Measurements from ENCODE around the gene MPND. TPM values are rescaled to one million over a fixed set of nuclear protein-coding genes. Genes with fewer than 3 reads are reported as not detected.

MPND gene
- total RNA-seq, 2 experiments from 2014 or later = 15.6 to 18.8 TPM

DNA sequence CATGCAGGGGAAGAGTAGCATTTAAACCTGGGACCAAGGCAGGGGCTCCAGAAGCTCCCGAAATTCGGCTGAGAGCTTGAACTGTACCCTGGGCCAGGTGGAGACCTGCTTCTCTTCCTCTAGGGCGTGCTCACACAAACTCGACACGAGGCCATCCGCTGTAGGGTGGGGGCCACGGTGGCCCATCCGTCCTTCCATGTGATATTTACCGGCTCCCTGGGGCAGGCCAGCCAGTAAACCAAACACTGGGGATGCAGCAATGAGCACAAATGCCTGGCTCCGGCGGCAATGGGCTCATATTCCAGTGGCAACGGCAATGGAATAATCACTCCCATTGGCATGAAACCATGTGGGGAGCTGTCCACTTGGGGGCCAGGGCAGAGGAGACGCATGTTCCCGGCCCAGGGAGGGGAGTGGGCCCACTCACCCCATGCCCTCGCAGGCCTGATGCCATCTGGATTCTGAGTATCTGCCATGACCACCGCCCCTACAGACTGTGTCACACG is 46.2 kb downstream of the MPND start:
- DNase-seq = no peak
- Mint-ChIP-seq H3K9me3 (no peaks in the 10 kb centered on the region), H3K4me3 (no peak overlapping the region), H3K27ac (no peak overlapping the region), H3K27me3 (no peaks in the 10 kb centered on the region), H3K36me3 (peaks cover 4% of the 10 kb centered on the region), H3K4me1 (peaks cover 14% of the 10 kb centered on the region)

- H3K27ac Mint-ChIP-seq = peak overlapping the region; percentile 3
- H3K4me1 Mint-ChIP-seq = peaks cover 14% of the 10 kb centered on the region
- H3K27me3 Mint-ChIP-seq = no peaks in the 10 kb centered on the region
- no peaks in the 10 kb centered on the region for H3K9me3 Mint-ChIP-seq
- H3K4me3 Mint-ChIP-seq = no peak overlapping the region
- peaks cover 4% of the 10 kb centered on the region for H3K36me3 Mint-ChIP-seq
- DNase-seq = no peak
These were observed 46.7 kb downstream of the MPND start for GRCh38 chr19:4390017-4390566.

DNA sequence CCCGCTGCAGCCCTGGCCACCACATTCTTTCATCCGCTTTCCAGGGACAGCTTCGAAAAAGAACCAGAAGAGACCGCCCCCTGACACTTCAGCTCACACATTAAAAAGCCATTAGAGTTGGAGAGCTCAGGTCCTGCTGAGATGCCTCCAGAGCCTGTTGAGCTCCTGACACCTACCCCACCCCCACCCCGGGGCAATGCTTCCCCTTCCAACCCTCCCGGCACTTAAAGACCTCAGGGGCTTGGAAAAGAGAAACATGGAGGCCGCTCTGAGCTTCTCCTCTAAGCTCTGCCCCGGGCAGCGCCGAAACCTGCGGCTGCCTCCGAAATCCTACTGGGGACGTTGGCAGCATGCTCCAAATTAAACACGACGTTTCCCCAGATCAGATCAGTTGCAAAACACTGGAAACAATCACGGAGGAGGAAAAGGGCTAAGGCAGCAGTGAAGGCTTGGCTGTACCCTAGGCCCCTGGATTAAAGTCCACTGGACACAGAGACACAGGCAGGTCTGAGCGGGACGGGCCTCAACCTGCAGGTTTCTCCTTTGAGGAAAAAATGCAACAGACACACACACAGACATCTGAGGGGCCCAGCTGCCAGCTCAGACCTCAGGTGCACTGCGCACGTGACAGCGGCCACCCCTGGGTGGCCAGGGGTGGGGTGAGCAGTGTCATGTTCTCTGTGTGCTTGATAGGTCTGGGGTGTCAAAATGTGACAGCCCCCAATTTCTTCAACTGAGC is 47.4 kb downstream of the MPND start:
- H3K4me3 Mint-ChIP-seq = no peak overlapping the region
- H3K9me3 Mint-ChIP-seq = no peaks in the 10 kb centered on the region
- peaks cover 15% of the 10 kb centered on the region for H3K4me1 Mint-ChIP-seq
- H3K27me3 Mint-ChIP-seq = no peaks in the 10 kb centered on the region
- H3K36me3 Mint-ChIP-seq = peaks cover 4% of the 10 kb centered on the region
- DNase-seq = no peak
- H3K27ac Mint-ChIP-seq = no peak overlapping the region

- Mint-ChIP-seq H3K36me3 (peaks cover 4% of the 10 kb centered on the region), H3K9me3 (no peaks in the 10 kb centered on the region), H3K27ac (no peak overlapping the region), H3K4me3 (no peak overlapping the region), H3K27me3 (no peaks in the 10 kb centered on the region), H3K4me1 (peaks cover 18% of the 10 kb centered on the region)
- DNase-seq = no peak
These were observed 47.9 kb downstream of the MPND start for GRCh38 chr19:4391306-4391693.

GRCh38 chr19:4391701-4392483 is 48.5 kb downstream of the MPND start:
- no peak for DNase-seq
- peaks cover 23% of the 10 kb centered on the region for H3K4me1 Mint-ChIP-seq
- no peaks in the 10 kb centered on the region for H3K27me3 Mint-ChIP-seq
- no peak overlapping the region for H3K4me3 Mint-ChIP-seq
- H3K27ac Mint-ChIP-seq = no peak overlapping the region
- no peaks in the 10 kb centered on the region for H3K9me3 Mint-ChIP-seq
- H3K36me3 Mint-ChIP-seq = peaks cover 4% of the 10 kb centered on the region

- Mint-ChIP-seq H3K27ac (peak overlapping the region; percentile 39), H3K36me3 (peaks cover 13% of the 10 kb centered on the region), H3K9me3 (no peaks in the 10 kb centered on the region), H3K4me3 (no peak overlapping the region), H3K27me3 (no peaks in the 10 kb centered on the region), H3K4me1 (peaks cover 29% of the 10 kb centered on the region)
- no peak for DNase-seq
These were observed 50.7 kb downstream of the MPND start for GRCh38 chr19:4393947-4394590.

DNA sequence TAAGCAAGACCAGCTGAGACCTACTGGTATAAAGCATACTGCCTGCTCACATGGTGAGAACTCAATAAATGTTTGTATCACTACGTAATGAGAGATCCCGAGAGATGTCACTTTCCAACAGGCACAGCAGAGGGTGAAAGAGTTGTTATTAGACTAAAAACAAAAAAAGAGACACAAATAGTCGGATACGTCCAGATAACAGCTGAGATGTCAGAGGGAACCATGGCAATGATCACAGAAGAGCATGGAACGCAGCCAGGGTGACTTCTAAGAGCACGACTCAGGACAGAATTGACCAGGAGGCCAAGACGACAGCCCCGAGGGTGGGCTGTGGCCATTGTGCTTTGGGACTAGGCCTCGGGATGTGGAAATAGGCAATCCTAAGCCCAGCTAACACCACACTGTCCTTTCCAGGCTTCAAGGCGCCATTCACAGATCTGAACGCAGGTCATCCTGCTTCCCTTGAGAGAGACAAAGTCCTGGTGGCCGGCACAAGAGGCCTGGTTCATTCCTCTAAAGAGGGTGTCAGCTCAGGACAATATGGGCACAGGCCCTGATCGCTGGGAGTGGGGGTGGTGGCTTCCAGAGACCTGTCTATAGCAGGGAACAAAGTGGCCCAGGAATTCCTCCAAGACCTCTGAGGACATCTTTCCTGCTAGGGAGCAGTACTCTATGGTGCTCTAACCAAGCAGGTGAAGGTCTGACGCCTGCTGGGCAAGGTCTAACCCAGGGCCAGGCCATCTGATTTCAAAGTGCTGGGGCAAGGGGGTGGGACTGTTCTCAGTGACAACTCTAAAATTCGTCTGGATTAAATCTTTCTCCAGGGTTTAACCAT is 53.8 kb downstream of the MPND start:
- no peak overlapping the region for H3K27ac Mint-ChIP-seq
- peaks cover 17% of the 10 kb centered on the region for H3K36me3 Mint-ChIP-seq
- no peak for DNase-seq
- H3K4me1 Mint-ChIP-seq = peaks cover 41% of the 10 kb centered on the region
- H3K27me3 Mint-ChIP-seq = no peaks in the 10 kb centered on the region
- no peaks in the 10 kb centered on the region for H3K9me3 Mint-ChIP-seq
- H3K4me3 Mint-ChIP-seq = no peak overlapping the region

DNA sequence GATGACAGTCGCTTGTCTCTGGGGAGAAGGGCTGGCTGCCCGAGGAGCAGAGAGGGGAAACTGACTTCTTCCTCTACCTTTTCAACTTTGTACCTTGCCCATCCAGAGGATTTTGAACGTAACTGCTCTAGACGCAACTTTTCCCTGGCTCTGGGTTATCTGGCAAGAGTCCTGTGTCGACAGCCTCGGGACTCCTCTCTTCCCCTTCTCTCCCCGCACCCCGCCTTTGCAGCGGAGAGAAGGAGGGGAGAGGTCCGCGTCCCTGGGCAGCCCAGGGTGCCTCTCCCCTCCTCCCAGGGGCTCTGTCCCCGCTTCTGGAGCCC is 56.4 kb downstream of the MPND start:
- no peaks in the 10 kb centered on the region for H3K9me3 Mint-ChIP-seq
- peaks cover 31% of the 10 kb centered on the region for H3K36me3 Mint-ChIP-seq
- no peak for DNase-seq
- peak overlapping the region; percentile 93 for H3K27ac Mint-ChIP-seq
- no peaks in the 10 kb centered on the region for H3K27me3 Mint-ChIP-seq
- H3K4me3 Mint-ChIP-seq = peak overlapping the region; percentile 95
- peaks cover 42% of the 10 kb centered on the region for H3K4me1 Mint-ChIP-seq

- H3K27ac Mint-ChIP-seq = peak within 1 kb of the TSS; percentile 96
- peaks cover 43% of the 10 kb centered on the region for H3K4me1 Mint-ChIP-seq
- H3K27me3 Mint-ChIP-seq = no peaks in the 10 kb centered on the region
- peak within 1 kb of the TSS; percentile 95 for H3K4me3 Mint-ChIP-seq
- H3K36me3 Mint-ChIP-seq = peaks cover 36% of the 10 kb centered on the region
- H3K9me3 Mint-ChIP-seq = no peaks in the 10 kb centered on the region
- DNase-seq = peak; percentile 91
These were observed 57.0 kb downstream of the MPND start, which contains the start of gene SH3GL1 for GRCh38 chr19:4400135-4400936. Gene SH3GL1, minus strand, starts transcription at chr19:4400547. Its CDS starts 179 bp downstream, at chr19:4400368.

- no peaks in the 10 kb centered on the region for H3K9me3 Mint-ChIP-seq
- H3K4me1 Mint-ChIP-seq = peaks cover 39% of the 10 kb centered on the region
- H3K27me3 Mint-ChIP-seq = no peaks in the 10 kb centered on the region
- H3K36me3 Mint-ChIP-seq = peaks cover 44% of the 10 kb centered on the region
- peak overlapping the region; percentile 92 for H3K4me3 Mint-ChIP-seq
- no peak for DNase-seq
- peak overlapping the region; percentile 96 for H3K27ac Mint-ChIP-seq
These were observed 58.4 kb downstream of the MPND start for GRCh38 chr19:4401769-4402170.

DNA sequence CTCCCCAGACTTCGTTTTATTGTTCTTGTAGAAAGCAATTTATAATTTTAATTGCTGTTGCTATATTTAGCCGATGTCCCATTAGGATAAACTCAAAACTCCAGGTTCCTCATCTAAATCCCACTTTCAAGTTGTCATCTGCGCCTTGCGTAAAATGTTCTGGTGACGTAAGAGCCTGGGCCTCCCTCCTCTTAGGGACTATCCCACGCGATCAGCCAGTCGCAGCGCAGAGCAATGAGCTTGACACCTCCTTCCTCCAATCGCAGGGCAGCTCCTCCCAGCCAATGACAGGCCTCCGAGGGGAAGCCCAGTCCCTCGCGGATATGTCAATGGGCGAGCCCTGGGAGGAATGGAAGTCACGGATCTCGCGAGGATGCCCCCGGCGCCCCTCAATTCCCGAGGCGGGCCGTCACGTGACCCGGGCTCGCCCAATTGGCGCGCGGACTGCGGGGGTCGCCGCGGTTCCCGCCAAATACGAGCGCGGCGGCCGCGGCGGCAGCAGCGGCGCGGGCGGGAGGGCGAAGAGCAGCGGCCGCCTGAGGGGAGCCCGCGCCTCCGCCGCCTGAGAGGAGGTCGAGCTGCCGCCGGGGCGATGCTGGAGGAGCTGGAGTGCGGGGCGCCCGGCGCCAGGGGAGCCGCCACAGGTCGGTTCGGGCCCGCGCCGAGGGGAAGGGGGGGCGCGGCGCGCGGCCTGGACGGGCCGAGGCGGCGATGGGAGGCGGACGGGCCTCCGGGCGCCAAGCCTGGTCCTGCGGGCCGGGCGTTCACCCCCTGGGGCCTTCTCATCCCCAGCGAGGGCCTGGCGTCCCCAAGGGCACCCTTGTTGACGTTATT is 59.0 kb downstream of the MPND start, which contains the start of gene CHAF1A:
CHAF1A (plus strand) TSS at position 470 of the 834 bp plus-strand sequence; CDS start at position 593, 123 bp downstream.
- Mint-ChIP-seq H3K27ac (peak within 1 kb of the TSS; percentile 96), H3K4me1 (peaks cover 36% of the 10 kb centered on the region), H3K4me3 (peak within 1 kb of the TSS; percentile 92), H3K9me3 (no peaks in the 10 kb centered on the region), H3K27me3 (no peaks in the 10 kb centered on the region), H3K36me3 (peaks cover 44% of the 10 kb centered on the region)
- peak; percentile 99 for DNase-seq

DNA sequence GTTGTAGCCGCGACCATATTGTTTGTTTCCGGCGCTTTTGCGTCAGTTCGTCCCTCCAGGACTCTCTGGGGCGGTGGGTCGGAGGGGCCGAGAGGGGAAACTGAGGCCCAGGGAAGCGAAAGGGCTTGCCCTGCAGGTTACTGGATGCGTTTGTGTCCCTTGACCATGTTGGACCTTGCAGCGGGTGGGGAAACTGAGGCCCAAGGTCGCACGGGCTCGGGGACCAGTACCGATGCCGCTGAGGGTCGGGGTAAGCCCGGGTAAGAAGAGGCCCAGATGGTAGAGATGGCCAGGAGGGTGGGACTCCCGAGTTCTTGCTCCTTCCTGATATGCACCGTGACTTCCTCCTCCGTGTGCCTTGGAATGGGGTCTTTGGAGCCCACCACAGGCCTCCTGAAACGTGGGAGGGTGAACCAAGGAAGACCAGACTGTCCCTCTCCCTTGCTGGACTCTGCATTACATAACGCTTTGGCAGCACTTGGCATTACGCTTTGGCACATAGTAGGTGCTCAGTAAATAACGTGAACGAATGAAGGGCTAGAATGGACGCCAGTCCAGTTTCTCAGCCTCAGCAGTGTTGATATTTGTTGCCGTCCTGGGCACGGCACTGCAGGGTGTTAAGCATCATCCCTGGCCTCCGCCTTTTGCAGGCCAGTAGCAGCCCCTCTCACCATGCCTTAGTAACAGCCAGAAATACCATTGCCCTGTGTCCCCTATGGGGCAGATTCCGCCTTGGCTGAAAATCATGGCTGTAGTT is 59.8 kb downstream of the MPND start:
- Mint-ChIP-seq H3K27ac (peak overlapping the region; percentile 87), H3K27me3 (no peaks in the 10 kb centered on the region), H3K4me3 (peak overlapping the region; percentile 92), H3K4me1 (peaks cover 34% of the 10 kb centered on the region), H3K36me3 (peaks cover 46% of the 10 kb centered on the region), H3K9me3 (no peaks in the 10 kb centered on the region)
- no peak for DNase-seq

All from activated naive CD8-positive, alpha-beta T cell treated with anti-CD3 and anti-CD28 coated beads for 36 hours (primary cell).